SH-SY5Y (cell line): Measurements from ENCODE around the gene PGS1.

Experiments
- GATA2 ChIP-seq: IDR thresholded peaks from 2 replicates; pipeline ENCODE4 v1.6.1; 2011; ENCODE audit warnings: mild to moderate bottlenecking, low read depth, low read length
- GATA3 ChIP-seq: IDR thresholded peaks from 2 replicates; pipeline ENCODE4 v1.6.1; 2011; ENCODE audit warnings: low read depth, mild to moderate bottlenecking, low read length, moderate library complexity

Gene PGS1

DNA sequence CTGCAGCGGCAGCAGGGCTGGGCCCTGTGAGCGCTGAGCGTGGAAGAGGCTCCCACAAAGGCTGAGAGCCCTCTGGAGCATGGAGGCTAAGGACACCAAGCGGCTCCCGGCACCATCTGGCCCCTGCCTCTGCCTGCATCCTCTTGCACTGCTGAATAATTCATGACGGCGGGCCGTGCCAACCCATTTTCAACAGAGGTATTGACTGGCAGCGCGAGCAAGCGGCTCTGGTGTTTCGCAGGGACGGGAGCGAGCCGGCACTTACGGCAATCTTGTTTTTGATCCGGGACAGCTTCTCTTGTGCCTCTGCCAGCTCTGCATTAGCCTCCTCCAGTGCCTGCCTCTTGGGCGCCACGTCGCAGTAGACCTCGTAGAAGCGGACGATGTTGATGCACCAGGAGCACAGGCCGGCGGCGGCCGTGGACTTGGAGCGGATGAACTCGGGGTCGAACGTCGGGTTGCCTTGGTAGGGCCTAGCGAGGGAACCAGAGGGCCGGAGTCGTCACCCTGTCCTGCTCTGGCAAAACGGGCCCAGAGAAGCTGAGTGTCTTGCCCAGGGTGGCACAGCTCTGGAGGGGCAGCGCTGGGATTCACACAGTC is 80.4 kb downstream of the PGS1 start:
- no peak for TF ChIP-seq GATA2
- TF ChIP-seq GATA3 = no peak

DNA sequence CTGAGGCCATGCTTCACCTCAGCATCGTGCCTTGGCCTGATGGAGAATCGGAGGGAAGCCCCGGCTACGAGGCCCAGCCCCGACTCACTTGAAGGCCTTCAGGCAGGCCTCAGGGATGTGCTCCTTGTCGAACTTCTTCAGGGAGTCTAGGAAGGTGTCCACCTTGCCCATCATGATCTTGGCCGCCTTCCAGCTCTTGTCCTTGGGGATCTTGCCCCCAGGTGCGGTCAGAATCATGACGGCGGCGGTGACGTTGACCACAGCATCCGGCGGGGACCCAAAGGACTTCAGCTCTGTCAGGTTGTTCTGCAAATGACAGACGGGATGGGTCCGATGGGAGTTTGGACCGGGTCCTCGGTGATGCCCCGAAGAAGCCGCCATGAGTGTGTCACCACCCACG is 81.2 kb downstream of the PGS1 start:
- TF ChIP-seq GATA2 = no peak

DNA sequence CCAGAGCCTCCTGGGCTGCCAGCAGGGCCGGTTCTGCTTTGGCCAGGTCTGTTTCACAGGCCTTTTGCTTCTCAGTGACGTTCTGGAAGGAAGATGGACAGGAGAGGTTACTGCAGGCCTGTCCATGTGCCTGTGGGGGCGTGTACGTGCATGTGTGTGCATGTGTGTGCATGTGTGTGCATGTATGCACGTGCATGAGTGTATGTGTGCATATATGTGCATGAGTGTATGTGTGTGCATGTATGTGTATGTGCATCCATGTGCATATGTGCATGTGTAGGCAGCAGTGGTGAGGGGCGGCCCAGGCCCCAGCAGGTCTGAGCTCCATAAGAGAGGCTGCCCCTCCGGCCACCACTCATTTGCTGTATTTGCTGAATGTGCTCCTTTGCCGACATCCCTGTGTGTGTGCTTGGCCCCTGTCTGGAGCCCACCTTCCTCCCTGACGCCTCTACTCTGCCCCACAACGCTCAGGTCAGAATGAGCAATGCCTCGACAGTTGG is 81.8 kb downstream of the PGS1 start:
- TF ChIP-seq GATA3 (no peak), GATA2 (no peak)

DNA sequence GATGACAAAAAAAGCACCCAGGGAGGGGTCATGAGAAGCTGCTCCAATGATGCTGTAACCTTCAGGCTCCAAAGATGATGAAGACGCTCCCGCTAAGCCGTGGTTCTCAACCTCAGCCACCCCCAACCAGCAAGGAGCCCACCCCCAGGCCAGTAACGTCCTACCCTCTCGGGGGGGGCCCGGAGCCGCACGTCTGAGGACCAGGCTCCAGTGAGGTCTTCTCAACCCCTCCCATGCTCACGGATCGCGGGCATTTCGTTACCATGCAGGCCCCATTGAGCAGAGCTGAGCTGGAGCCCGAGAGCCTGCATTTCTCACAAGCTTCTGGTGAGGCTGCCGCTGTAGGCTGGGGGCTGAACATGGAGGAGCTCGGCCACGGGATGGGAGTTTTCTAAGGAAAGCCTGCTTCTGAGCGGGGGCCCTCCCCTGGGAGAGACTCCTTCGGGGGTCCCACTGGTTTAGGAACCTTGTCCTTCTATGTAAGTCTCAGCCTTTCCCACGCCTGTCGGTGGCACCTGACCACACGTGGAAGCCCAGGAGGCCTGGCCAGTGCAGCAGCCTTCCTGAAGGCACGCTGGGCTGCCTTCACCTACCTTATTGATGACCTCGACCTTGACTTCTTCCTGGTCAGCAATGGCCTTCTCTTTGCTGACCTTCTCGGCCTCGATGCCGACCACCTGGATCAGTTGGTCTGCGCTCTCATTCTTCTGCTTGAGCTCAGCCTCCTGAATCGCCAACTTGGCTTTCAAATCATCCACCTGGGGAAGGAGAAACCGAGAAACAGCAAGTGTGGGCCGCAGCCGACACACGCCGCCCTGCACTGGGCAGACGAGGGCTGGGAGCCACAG is 82.7 kb downstream of the PGS1 start:
- no peak for TF ChIP-seq GATA3
- no peak for TF ChIP-seq GATA2

DNA sequence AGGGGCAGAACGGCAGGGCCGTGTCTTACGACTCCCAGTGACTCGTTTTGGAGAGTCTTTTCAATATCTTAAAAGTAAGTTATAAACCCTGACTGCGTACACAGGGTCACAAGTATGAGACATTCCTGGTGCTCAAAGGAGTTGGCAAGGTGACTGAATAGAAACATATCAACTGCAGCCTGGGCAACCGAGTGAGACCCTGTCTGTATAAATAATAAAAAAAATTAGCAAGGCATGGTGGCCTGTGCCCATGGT is 83.3 kb downstream of the PGS1 start:
- TF ChIP-seq GATA3 = no peak
- no peak for TF ChIP-seq GATA2

DNA sequence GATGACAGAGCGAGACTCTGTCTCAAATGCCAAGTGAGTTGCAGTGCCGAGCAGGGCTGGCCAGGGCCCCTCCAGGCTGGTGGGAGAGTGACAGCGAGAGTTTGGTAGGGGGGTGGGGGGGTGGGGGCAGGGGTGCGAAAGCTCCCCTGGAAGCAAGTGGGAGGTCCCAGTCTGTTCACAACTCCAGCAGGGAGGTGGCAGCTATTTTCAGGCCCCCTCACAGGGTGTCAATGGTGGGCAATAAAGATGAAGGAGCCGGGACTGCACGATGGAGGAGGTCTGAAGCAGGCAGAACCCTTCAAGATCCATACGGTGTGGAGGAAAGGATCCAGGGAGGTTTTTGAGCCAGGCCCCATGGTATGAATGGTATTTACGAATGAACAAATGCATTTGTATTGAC is 83.7 kb downstream of the PGS1 start:
- TF ChIP-seq GATA2 = no peak
- TF ChIP-seq GATA3 = no peak

DNA sequence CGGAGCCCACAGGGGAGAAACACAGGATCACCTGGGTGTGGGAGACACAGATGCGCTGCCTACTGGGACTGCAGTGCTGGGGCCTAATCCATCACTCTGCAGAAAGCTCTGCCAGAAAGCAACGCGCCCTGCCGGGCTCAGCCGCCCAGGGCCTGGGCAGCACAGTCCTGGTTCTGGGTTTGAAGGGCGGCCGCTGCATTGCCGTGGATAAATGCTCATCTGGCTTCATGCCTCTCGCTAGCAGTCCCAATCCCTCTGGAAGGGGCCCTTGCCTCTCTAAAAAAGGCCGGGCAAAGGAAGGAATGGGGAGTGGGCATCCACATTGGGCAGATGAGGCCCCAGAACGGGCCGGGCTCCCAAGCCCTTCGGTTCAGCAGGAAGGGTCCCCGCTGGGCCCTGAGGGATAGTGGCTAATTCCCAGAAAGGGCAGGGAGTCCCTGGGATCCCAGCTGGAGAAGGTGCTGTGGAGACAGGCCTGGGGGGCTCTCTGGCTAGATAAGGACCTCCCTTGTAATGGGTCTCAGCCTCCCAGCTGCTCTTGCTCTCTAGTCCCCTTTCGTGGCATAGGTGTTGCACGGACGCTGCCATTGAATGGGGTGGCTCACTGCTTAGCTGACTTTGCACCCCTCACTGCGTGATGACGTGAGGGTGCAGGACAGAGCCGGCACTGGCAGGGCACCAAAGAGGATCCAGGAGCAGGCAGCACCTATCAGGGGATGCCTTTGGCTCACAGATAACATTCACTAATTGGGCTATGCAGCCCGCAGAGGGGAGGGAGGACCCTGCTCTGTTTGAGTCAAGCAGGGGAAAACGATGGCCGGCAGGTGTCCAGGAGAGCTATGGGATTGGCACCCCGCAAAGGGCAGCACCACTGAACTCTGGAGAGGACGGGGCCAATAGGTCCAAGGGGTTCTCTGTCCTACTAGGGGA is 88.6 kb downstream of the PGS1 start:
- TF ChIP-seq GATA3 = no peak
- TF ChIP-seq GATA2 = no peak

DNA sequence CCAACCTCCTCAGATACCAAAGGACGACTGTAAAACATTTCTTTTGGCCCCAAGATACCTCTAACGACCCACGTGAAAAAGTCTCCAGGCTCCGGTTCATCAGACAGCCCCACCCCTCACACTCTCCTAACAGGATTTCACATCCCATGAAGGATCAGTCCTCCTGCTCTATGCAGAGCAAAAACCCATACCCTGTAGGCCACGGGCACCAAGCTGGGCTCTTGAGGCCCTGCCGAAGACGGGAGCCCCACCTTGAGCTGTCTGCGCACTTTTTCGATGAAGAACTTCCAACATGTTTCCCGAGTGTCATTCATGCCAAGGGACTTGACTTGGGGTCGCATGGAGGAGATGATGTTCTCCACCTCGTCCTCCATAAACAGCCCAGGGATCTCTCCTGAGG is 89.9 kb downstream of the PGS1 start:
- TF ChIP-seq GATA3 (no peak), GATA2 (no peak)

DNA sequence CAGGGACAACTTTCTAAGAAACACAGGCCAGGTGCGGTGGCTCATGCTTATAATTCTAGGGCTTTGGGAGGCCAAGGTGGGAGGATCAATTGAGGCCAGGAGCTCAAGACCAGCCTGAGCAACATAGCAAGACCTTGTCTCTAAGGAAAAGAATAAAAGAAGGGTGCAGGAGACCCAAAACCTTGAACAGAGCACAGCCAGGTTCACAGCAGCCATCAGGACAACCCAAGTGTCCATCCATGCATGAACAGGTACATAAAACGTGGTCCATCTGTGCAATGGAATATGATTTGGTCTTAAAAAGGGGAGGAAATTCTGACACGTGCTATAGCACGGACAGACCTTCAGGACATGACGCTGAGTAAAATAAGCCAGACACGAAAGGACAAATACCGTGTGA is 91.0 kb downstream of the PGS1 start:
- no peak for TF ChIP-seq GATA2

DNA sequence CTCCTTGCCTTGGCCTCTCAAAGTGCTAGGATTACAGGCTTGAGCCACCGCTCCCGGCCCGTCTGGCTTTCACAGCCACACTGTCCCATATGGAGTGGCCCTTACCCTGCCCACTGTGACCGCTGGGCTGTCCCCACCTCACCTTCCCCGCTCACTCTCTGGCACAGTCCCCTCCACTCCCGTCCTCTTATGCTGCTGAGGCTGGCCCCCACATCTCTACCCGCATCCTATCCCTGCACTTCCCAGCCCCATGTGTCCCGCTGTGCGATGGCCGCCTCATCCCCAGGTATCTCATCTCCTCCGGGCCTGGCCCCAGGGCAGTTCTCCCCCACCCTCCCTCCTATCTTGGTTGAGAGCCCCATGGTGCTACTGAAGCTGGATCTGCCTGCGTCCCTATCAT is 93.2 kb downstream of the PGS1 start:
- no peak for TF ChIP-seq GATA3
- no peak for TF ChIP-seq GATA2

DNA sequence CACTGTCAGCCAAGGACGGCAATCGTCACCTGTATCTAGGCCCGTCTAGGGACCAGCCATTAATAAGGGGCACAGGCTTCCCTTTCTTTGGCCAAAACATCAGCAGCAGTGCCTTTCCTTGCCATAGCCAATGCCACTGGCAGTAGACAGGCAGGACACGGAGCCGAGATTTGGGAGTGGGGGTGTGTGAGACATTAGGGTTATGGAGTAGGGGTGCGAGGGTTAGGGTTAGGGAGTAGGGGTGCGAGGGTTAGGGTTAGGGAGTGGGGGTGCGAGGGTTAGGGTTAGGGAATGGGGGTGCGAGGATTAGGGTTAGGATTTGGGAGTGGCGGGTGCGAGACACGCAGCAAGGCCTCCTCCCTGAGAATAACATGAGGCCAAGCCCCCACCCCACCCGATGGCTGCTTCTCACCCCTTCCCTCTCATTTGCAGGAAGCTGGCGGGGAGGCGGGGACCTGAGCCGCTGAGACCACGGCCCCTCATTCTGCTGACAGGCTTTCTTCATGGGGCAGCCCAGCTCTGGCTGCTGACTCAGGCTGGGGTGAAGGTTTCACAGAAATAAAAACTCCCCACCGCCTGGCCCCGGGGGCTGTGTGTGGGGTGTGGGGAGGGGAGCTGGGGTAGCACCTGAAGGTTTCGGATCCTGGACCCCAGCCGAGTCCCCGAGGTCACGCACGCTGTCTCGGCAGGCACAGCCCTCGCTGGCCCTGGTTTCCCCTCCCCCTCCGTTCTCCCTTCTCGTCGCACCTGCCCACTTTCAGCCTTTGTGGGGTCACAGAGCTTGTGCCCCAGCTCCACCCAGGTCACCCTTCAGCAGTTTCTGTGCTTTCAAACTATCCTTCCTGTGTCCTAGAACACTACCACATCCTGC is 93.8 kb downstream of the PGS1 start:
- TF ChIP-seq GATA2 (no peak), GATA3 (no peak)

DNA sequence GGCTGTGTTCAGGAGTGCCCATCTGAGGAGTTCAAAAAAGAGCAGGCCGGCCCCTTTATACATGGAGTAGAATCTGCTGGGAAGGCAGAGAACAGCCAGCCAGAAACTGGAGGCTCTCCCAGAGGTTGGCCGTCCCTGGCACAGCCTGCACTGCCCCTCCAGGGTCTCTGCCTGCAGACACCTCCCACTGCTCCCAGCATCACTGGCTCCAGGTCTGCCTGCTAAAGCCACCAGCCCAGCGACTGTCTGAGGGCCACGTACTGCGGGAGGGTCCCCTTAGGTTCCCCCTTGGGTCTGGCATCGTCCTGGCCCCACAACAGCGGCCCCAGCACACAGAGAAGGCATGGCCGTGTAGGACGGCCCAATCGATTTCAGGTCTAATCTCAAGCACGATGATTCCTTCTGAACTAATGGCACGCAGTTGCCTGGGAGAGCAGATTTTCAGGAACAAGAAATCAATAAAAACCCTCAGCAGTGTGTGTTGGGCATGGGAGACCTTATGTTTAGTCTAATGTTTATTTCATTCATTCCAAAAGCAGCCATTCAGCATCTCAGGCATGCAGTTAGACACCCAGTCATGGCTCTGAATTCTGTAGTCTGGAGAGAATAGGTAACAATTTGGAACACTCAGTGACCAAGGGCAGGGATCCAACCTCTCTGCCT is 95.6 kb downstream of the PGS1 start:
- no peak for TF ChIP-seq GATA3
- TF ChIP-seq GATA2 = no peak
